BJ (cell line): ENCODE data around the gene ARL4C. TPM values are rescaled to one million over a fixed set of nuclear protein-coding genes. Genes with fewer than 3 reads are reported as not detected.

Experiments
- CTCF ChIA-PET: fragments of 350-600 bp; formaldehyde crosslinking; extraction: SDS; loops from one replicate; lab custom pipeline; 2021; ENCODE audit warnings: antibody characterized with exemption, inconsistent platforms; lab: Yijun Ruan, JAX
- POLR2A ChIA-PET: fragments of 300-600 bp; sonication (Branson Sonifier 250); formaldehyde crosslinking; extraction: SDS; loops from one replicate; lab custom pipeline; 2021; ENCODE audit warnings: antibody characterized with exemption; lab: Charles Lee
- DNase-seq: peaks from one replicate; pipeline ENCODE4 v3.0.0-alpha.2; 2011; ENCODE audit warnings: low read depth
- H3K27me3 ChIP-seq: 2 replicates; pipeline ENCODE4 v1.6.0; 2011; ENCODE audit warnings: low read length; ENCODE audit not compliant: control insufficient read depth, insufficient read depth
- H3K36me3 ChIP-seq: 2 replicates; pipeline ENCODE4 v1.5.1; 2011; ENCODE audit warnings: low read length; ENCODE audit not compliant: control insufficient read depth, insufficient read depth
- H3K4me3 ChIP-seq: 2 replicates; pipeline ENCODE4 v1.5.1; 2011; ENCODE audit warnings: low read depth, mild to moderate bottlenecking, control low read depth, low read length
- CTCF ChIP-seq: IDR thresholded peaks from 2 replicates; pipeline ENCODE4 v1.5.1; 2011; ENCODE audit warnings: low read depth, mild to moderate bottlenecking, control low read depth, inconsistent platforms, low read length, moderate library complexity; ENCODE audit not compliant: insufficient read depth
- polyA plus RNA-seq: library from polyadenylated mRNA; depleted of rRNA; stranded (reverse); fragments of >200 nt; gene quantifications from 2 replicates; pipeline ENCODE4 v1.2.3, GENCODE V29; 2011

Gene ARL4C
- polyA plus RNA-seq, 1 experiment = 2.1 TPM

DNA sequence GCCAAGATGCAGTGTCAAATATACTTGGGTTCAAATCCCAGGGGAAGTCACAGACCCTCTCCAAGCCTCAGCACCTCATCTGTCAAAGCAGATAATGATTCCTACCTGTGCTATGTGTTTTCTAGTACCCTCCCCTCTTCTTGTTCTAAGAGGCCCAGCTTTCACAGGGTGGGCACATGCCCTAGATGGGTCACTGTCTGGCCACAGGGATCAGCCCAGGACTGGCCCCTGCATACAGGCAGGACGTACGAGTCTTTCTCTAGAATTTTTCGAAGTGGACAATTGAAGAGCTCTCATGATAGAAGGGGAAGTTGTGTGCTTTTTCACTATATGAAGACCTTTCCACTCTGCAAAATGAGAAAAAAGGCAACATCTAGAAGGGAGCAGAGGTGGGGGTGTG, 22.2 kb downstream of the ARL4C start:
- POLR2A ChIA-PET = no interaction called here
- CTCF ChIA-PET = no interaction called here
- Histone ChIP-seq H3K27me3 (no peaks in the 10 kb centered on the region), H3K36me3 (no peaks in the 10 kb centered on the region), H3K4me3 (no peak overlapping the region)
- no peak for TF ChIP-seq CTCF
- DNase-seq = no peak

DNA sequence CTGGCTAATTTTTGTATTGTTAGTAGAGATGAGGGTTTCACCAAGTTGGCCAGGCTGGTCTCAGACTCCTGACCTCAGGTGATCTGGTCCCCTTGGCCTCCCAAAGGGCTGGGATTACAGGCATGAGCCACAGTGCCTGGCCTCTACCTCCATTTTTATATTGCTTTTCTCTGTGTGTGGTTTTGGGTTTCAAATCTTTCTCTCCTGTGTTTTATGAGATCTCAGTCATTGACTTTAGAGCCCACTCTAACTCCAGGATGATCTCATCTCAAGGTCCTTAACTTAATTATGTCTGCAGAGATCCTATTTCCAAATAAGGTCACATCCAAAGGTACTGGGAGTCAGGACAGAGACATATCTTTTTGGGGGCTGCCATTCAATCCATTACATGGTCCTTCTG, 24.7 kb downstream of the ARL4C start:
- no peak for TF ChIP-seq CTCF
- ChIA-PET POLR2A (no interaction called here), CTCF (no interaction called here)
- no peak for DNase-seq
- Histone ChIP-seq H3K36me3 (no peaks in the 10 kb centered on the region), H3K4me3 (no peak overlapping the region), H3K27me3 (no peaks in the 10 kb centered on the region)

GRCh38 chr2:234469972-234470371, 26.9 kb downstream of the ARL4C start:
- H3K27me3 ChIP-seq = no peaks in the 10 kb centered on the region
- TF ChIP-seq CTCF = no peak
- POLR2A ChIA-PET = no interaction called here
- H3K4me3 ChIP-seq = no peak overlapping the region
- no peak for DNase-seq
- H3K36me3 ChIP-seq = no peaks in the 10 kb centered on the region
- CTCF ChIA-PET = interaction anchor here (0.8 kb wide), 1 partner anchor 19 kb away, joined by 3 read pairs; no protein-coding TSS in a partner anchor

DNA sequence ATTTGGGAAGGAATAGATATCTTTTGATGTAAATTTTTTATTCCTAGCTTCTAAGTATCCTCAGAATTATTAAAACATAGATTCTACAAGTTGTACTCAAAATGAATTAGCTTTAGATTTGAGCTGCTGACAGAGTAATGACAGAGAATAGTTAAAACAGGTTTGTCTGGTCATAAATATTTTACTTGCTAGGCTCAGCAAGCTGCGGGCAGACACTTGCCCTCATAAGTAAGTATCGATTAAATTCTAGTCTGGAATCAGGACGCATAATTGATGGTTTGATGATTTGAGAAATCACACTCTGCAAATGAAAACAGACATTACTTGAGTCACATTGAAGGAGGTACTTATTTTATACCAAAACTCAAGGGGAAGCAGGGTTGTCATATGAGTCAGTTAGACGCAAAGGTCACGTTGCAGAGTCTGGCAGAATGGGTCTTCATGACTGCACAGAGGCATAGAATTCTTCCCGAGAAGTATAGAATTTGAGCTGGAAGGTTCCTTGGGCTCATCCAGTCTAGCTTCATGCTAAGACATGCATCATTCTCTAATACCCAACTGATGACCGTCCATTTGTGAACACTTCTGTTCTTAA, 27.5 kb downstream of the ARL4C start:
- DNase-seq = no peak
- CTCF ChIA-PET = interaction anchor here (0.8 kb wide), 1 partner anchor 19 kb away, joined by 3 read pairs; no protein-coding TSS in a partner anchor
- H3K27me3 ChIP-seq = no peaks in the 10 kb centered on the region
- TF ChIP-seq CTCF = no peak
- H3K4me3 ChIP-seq = no peak overlapping the region
- POLR2A ChIA-PET = interaction anchor here (0.6 kb wide), 1 partner anchor 23 kb away, joined by 4 read pairs; no protein-coding TSS in a partner anchor
- H3K36me3 ChIP-seq = no peaks in the 10 kb centered on the region

DNA sequence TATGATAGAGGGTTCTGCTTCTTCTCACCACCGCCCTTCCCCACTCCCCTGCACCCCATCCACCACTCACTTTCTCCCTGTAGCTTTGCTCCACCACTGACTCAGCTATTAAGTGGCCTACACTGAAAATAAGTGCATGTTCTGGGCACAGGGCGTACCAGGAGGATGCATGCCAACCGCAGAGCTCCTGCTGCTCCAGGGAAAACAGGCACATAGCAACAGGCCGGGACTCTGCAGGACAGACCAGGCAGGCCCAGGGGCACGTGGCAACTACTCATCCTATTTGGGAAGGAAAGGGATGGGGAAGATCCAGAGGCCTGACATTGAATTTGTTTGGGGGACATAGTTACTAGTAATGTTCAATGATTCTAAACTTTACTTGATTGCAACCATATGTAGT, 28.4 kb downstream of the ARL4C start:
- ChIA-PET CTCF (no interaction called here), POLR2A (no interaction called here)
- no peak for DNase-seq
- TF ChIP-seq CTCF = no peak
- H3K36me3 ChIP-seq = no peaks in the 10 kb centered on the region
- H3K27me3 ChIP-seq = no peaks in the 10 kb centered on the region
- H3K4me3 ChIP-seq = no peak overlapping the region
